Measurements from ENCODE around the gene TMEM175.

Gene TMEM175

GRCh38 chr4:1004071-1004418 is 71.8 kb downstream of the TMEM175 start:
- TF ChIP-seq ZFX (IDR thresholded peaks at IDR 0.05; ENCODE audit: borderline replicate concordance) = no peak
- TF ChIP-seq CTCF (IDR thresholded peaks at IDR 0.05) = no peak
- H3K27ac ChIP-seq = no peak overlapping the region

GRCh38 chr4:1004557-1005485 is 72.6 kb downstream of the TMEM175 start:
- no peak for TF ChIP-seq ZFX (IDR thresholded peaks at IDR 0.05; ENCODE audit: borderline replicate concordance)
- no peak for TF ChIP-seq CTCF (IDR thresholded peaks at IDR 0.05)
- H3K27ac ChIP-seq = no peak overlapping the region

GRCh38 chr4:1006856-1007255 is 74.6 kb downstream of the TMEM175 start:
- TF ChIP-seq ZFX (IDR thresholded peaks at IDR 0.05; ENCODE audit: borderline replicate concordance) = no peak
- TF ChIP-seq CTCF (IDR thresholded peaks at IDR 0.05) = no peak
- no peak overlapping the region for H3K27ac ChIP-seq
